NCI-H524 treated with DMSO at 0.1 percent for 48 hours (cell line): ENCODE measurements around the gene AQP5.

Experiments
- DNase-seq: peaks from one replicate; lab custom pipeline; 2025; lab: John Stamatoyannopoulos, UW

AQP5 gene

DNA sequence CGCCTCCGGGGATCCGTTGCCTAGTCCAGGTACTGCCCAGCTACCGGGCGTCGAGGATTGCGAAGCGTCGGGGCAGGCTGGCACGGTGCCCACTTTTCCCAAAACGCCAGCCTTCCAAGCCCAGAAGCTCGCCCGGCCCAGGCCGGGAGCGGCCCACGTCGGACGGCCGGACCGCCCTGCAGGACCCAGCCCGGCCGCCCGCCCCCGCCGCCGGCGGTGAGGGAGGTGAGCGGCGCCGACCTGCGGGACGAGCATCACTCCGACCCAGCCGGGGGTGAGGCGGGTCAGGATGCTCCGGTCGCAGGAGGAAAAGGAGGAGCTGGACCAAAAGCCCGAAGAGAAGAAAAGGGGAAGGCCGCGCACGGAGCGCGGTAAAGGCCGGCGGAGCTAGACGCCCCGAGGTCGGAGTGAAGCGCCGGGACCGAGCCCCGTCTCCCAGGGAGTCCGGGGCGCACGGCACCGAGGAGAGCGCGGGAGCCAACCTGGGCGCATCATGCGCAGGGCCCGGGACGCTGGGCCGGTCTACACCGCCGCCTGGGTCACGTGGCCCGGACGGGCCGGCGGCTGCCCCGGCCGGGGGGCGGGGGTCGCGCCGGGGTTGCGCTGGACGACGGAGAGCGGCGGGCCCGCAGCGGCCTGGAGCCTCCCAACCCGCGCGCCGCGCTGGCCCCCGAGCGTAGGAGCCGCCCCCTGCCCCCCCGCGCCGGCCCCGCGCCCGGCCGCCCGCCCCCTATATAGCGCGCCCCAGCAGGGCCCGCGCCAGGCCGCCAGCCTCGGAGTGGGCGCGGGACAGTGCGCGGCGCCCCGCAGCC is at the start of gene AQP5:
TSS of gene AQP5 (plus strand) at position 762 of the 812 bp plus-strand sequence. CDS start 146 bp downstream, outside the sequence.
- DNase-seq, result no peak

- DNase-seq, result no peak
Observed at GRCh38 chr12:49912345-49913255, 49.1 kb upstream of the AQP5 start.

- no peak for DNase-seq
Observed at GRCh38 chr12:49916129-49916919, 45.3 kb upstream of the AQP5 start.

DNA sequence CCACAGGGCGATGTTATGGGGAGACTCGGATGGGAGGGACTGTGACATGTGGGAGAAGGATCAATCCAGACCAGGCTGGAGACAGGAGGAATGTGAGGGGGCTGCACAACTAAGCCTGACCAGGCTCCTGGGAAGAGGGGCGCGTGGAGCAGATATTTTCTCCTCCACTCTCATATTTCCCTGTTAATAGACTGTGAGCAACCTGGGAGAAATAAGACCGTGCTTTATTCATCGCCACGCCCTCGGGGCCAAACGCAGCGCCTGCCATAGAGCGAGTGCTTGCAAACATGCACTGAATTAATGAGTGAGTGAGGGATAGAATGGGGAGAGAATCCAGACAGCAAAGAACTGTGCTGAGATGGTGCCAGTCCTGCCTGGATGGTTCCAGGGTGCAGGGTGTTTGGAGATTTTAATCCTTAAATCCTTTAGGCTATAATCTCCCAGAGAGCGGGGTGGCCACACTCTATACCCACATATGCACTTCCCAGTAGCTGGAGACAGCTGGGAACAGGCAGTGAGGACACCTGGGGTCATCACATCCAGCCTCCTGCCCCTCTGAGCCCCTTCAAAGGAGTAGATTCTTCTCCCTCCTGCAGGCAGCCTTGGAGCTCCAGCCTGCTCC is 44.4 kb upstream of the AQP5 start:
- DNase-seq, result peak; percentile 23

DNA sequence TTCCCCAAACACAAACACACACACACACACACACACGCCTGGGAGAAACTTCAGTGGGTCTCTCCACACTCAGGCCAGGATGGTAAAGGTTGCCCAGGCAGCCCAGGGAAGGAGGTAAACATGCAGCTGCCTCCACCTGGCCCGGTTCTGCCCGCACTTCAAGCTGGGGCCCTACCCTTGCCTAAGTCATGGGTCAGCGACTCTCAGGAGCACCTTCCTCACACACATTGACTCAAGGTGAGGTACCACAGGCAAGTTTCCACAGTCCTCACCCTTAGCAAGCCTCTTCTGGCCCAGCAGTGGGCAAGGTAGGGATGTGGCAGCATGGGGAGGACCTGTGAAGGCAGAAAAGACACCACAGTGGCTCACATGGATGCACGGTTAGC is 43.9 kb upstream of the AQP5 start:
- no peak for DNase-seq

DNA sequence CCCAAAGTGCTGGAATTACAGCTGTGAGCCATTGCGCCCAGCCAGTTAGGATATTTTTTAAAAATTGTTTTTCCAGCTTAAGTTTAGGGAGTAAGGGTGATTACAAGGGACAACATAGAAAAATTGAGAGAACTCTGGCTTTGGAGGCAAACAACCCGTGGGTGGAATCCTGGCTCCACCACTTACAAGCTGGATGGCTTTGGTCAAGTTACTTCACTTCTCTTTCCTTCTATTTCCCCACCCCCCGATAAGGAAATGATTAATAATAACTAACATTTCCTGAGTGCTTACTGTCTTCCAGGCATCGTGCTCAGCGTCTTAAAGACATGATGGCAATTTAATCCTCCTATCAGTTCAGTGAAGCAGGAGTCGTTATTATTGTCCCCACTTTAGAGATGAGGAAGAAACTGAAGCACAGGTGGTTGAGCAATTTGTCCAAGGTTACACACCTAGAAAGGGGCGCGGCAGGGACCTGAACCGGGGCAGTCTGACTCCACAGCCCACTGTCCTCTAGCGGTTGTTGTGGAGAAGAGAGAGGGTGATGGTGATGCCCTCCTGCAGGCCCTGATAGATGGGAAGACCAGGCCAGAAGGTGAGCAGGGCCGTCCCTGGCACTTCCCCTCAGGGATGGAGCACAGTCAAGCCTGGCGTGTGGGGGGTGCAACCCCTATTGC is 41.3 kb upstream of the AQP5 start:
- DNase-seq, result no peak

DNA sequence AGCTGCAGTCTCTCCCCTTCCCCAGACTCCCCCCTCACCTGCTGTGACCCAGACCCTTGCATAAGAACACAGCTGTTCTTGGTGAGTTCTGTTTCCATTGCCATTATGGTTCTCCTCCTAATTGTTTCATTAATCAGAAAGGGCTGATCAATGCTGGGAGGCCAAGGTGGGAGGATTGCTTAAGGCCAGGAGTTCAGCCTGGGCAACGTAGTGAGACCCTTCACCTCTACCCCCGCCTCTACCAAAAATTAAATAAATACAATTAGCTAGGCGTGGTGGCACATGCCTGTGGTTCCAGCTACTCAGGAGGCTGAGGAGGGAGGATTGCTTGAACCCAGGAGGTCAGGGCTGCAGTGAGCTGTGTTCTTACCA is 40.8 kb upstream of the AQP5 start:
- no peak for DNase-seq

- DNase-seq, result no peak
Observed at GRCh38 chr12:49921299-49921698, 40.4 kb upstream of the AQP5 start.

GRCh38 chr12:49921936-49922335 is 39.7 kb upstream of the AQP5 start:
- DNase-seq, result no peak

- no peak for DNase-seq
Observed at GRCh38 chr12:49922349-49923034, 39.2 kb upstream of the AQP5 start.

- DNase-seq, result no peak
Observed at GRCh38 chr12:49923035-49923644, 38.5 kb upstream of the AQP5 start.

DNA sequence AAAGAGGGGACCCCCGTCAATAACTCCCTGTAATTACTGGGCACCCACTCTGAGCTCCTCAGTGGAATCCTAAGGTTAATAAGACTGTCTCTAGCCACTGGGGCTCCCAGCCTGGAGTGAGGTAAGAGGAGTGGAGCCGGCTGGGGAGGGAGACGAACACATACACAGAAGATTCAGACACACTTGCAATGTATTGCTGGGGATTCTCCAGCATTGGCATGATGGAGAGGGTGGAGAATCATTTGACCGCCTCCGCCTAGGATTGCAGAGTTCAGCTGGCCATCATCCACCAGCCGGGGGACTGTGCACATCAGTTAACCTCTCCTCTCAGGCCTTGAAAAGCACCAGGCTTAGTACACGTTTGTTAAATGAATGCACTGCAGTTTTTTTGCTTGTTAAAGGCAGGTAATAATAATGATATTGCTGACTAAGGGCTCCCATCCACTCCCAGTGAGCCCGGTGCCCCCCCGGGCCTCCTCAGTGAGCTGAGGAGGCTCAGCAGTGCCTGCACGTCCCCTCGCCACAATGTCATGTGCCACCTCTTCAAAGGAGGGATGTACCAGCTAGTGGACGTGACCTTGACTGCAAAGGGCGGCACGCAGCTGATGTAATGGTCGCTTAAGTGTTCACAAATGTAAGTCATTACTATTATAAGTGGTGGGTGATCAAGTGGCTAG is 37.7 kb upstream of the AQP5 start:
- no peak for DNase-seq

GRCh38 chr12:49924628-49925246 is 36.9 kb upstream of the AQP5 start:
- DNase-seq, result no peak

GRCh38 chr12:49925433-49926204 is 36.1 kb upstream of the AQP5 start:
- DNase-seq, result no peak

GRCh38 chr12:49928471-49928870 is 33.2 kb upstream of the AQP5 start:
- DNase-seq, result no peak

DNA sequence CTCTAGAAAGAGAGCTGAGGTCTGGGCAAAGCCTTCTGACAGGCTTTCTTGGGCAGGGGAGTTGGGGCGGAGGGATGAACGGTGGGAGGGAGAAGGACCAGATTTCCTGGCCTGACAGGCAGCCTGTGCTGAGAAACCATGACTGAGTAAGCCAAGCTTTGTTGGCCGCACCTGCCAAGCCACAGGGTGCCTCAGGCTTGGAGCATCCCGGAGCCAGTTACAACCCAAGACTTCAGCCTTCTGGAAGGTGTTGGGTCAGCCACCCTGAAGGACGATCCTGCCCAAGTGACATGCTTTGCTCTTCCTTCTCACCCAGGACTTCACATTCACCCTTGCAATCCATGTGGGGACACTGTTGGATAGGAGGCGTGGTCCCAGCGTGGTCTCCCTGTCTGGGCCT is 32.1 kb upstream of the AQP5 start:
- no peak for DNase-seq

GRCh38 chr12:49930515-49931288 is 31.0 kb upstream of the AQP5 start:
- DNase-seq, result no peak

DNA sequence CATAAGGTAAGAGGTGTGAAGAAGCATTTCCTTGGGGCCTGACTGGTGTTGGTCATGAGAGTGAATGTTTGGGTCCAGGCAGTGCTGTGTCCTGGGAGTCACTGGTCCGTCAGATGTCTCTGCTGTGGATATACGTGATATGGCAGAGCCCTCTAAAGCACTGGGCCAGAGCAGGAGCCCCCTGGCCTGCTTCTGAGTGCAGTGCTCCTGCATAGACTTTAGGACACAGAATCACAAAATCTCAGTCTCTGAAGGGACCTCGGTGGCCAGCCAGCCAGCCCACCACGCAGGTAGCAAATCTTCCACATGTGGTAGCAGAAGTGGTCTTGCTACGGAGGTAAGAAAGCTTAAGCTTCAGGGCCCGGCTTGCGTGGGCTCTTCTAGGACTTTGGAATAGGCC is 29.6 kb upstream of the AQP5 start:
- no peak for DNase-seq
